ENCODE results near the gene SH3RF2. TPM values are rescaled to one million over a fixed set of nuclear protein-coding genes. Genes with fewer than 3 reads are reported as not detected.
"Not testable (repeated sequence)": the region's sequence is repeated elsewhere in the genome, so short reads cannot be mapped to it uniquely, and the experiment has no call there.

SH3RF2 gene
- total RNA-seq, 1 donor from 2014 or later, result 0.36 TPM

DNA sequence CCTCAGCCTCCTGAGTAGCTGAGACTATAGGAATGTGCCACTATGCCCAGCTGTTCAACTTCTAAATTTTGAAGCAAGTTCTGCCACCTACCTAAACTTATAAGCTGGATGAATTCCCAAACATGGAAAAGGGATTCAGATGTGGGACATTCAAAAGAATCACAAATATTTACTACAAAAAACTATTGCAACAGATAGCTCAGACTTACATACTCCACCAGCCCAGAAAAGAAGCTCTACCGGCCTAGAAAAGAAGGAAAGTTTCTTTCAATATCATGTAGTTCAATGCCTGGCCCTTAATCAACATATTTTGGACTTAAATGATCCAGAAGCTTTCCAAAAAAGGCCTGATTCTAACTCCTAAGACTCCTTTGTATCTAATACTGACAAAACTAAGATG, 23.8 kb downstream of the SH3RF2 start:
- Histone ChIP-seq H4K20me1 (ENCODE audit: low read depth) (no peaks in the 10 kb centered on the region), H3K27ac (no peak overlapping the region), H3K4me2 (no peak overlapping the region), H3K4me1 (no peaks in the 10 kb centered on the region), H3K79me2 (ENCODE audit: low read depth) (no peaks in the 10 kb centered on the region), H3K27me3 (no peaks in the 10 kb centered on the region), H3K36me3 (no peaks in the 10 kb centered on the region), H2AFZ (replicated peaks) (no peak overlapping the region), H3F3A (ENCODE audit: low read depth) (no peaks in the 10 kb centered on the region), H3K9me3 (ENCODE audit: low read depth) (no peaks in the 10 kb centered on the region), H3K4me3 (no peak overlapping the region), H3K9ac (no peak overlapping the region)
- Mint-ChIP-seq H3K27ac (no peak overlapping the region), H3K9me3 (no peaks in the 10 kb centered on the region), H3K4me3 (no peak overlapping the region), H3K36me3 (no peaks in the 10 kb centered on the region), H3K4me1 (no peaks in the 10 kb centered on the region), H3K27me3 (ENCODE audit: insufficient read depth, low read depth) (no peaks in the 10 kb centered on the region)
- TF ChIP-seq, protein P1, sequence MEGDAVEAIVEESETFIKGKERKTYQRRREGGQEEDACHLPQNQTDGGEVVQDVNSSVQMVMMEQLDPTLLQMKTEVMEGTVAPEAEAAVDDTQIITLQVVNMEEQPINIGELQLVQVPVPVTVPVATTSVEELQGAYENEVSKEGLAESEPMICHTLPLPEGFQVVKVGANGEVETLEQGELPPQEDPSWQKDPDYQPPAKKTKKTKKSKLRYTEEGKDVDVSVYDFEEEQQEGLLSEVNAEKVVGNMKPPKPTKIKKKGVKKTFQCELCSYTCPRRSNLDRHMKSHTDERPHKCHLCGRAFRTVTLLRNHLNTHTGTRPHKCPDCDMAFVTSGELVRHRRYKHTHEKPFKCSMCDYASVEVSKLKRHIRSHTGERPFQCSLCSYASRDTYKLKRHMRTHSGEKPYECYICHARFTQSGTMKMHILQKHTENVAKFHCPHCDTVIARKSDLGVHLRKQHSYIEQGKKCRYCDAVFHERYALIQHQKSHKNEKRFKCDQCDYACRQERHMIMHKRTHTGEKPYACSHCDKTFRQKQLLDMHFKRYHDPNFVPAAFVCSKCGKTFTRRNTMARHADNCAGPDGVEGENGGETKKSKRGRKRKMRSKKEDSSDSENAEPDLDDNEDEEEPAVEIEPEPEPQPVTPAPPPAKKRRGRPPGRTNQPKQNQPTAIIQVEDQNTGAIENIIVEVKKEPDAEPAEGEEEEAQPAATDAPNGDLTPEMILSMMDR (IDR thresholded peaks at IDR 0.05), result no peak
- no peak for TF ChIP-seq EZH2 (IDR thresholded peaks at IDR 0.05)
- TF ChIP-seq EZH2phosphoT487 (IDR thresholded peaks at IDR 0.05), result no peak
- no peak for DNase-seq (ENCODE audit: low spot score)

DNA sequence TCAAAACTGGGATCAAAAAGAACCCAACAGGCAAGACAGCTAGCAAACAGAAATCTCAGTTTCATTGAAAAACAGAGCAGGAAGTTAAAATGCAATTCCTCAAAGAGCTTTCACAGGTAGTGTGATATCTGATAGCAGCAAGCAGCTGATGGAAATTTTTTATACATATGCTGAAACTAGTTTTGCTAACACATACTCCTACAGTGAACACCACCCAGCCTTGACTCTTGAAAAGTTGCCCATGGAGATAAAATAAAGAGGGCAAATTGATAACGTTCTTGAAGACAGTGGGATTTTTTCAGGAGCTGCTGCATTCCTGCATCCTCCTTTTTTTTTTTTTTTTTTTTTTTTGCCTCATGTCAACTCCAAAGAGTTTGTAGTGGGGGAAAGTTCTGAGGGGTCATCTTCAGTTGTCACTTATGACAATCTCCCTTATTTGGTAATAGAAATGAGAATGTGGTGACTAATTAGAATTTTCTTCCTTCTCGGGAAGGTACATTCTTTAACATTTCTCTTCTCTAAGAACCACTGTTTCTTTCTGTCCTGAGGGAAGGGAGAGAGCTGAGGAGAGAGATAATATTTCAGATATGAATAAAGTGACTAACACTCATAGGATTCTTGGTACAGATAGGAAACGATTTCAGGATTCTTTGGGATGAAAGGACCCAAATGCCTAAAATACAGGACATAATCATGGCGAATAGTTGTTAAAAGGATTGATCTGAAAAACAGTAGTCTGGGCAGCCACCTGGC, 24.6 kb downstream of the SH3RF2 start:
- no peaks in the 10 kb centered on the region for H3K36me3 ChIP-seq
- DNase-seq (ENCODE audit: low spot score), result no peak
- H3K4me2 ChIP-seq, result no peak overlapping the region
- H3K9ac ChIP-seq, result no peak overlapping the region
- H3K4me1 Mint-ChIP-seq, result no peaks in the 10 kb centered on the region
- no peaks in the 10 kb centered on the region for H4K20me1 ChIP-seq (ENCODE audit: low read depth)
- H3K27ac ChIP-seq, result no peak overlapping the region
- H3K27ac Mint-ChIP-seq, result no peak overlapping the region
- no peak overlapping the region for H3K4me3 ChIP-seq
- H3K36me3 Mint-ChIP-seq, result no peaks in the 10 kb centered on the region
- H3F3A ChIP-seq (ENCODE audit: low read depth), result no peaks in the 10 kb centered on the region
- H3K4me1 ChIP-seq, result no peaks in the 10 kb centered on the region
- H3K4me3 Mint-ChIP-seq, result no peak overlapping the region
- H3K9me3 Mint-ChIP-seq, result no peaks in the 10 kb centered on the region
- TF ChIP-seq, protein P1 (IDR thresholded peaks at IDR 0.05), result no peak
- TF ChIP-seq EZH2 (IDR thresholded peaks at IDR 0.05), result no peak
- no peak for TF ChIP-seq EZH2phosphoT487 (IDR thresholded peaks at IDR 0.05)
- no peaks in the 10 kb centered on the region for H3K27me3 ChIP-seq
- no peaks in the 10 kb centered on the region for H3K27me3 Mint-ChIP-seq (ENCODE audit: insufficient read depth, low read depth)
- H3K79me2 ChIP-seq (ENCODE audit: low read depth), result no peaks in the 10 kb centered on the region
- no peak overlapping the region for H2AFZ ChIP-seq (replicated peaks)
- no peaks in the 10 kb centered on the region for H3K9me3 ChIP-seq (ENCODE audit: low read depth)

DNA sequence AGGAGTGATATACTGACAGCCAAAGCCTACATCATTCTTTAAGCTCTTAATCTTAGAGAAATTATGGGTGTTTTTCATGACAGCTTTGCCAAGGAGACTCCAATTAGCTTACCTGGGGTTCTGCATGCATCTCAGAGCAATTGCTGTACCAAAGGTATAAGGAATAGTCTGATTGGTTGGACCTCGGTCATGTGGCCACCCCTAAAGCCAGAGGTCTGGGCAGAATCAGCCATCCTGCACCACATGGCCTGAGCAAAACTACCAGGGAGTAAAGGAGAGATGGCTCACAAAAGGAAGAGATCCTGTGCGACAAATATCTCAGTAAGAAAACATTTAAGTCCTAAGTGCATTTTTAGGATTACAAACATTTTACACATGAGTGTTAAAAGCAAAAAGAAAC, 25.6 kb downstream of the SH3RF2 start:
- Mint-ChIP-seq H3K36me3 (no peaks in the 10 kb centered on the region), H3K4me1 (no peaks in the 10 kb centered on the region), H3K27ac (no peak overlapping the region), H3K9me3 (no peaks in the 10 kb centered on the region), H3K27me3 (ENCODE audit: insufficient read depth, low read depth) (no peaks in the 10 kb centered on the region), H3K4me3 (no peak overlapping the region)
- no peak overlapping the region for H3K4me2 ChIP-seq
- no peak overlapping the region for H3K9ac ChIP-seq
- H3K27me3 ChIP-seq, result no peaks in the 10 kb centered on the region
- TF ChIP-seq, protein P1 (IDR thresholded peaks at IDR 0.05), result no peak
- no peak for TF ChIP-seq EZH2 (IDR thresholded peaks at IDR 0.05)
- TF ChIP-seq EZH2phosphoT487 (IDR thresholded peaks at IDR 0.05), result no peak
- H3K79me2 ChIP-seq (ENCODE audit: low read depth), result no peaks in the 10 kb centered on the region
- H3K4me1 ChIP-seq, result no peaks in the 10 kb centered on the region
- no peak for DNase-seq (ENCODE audit: low spot score)
- no peak overlapping the region for H2AFZ ChIP-seq (replicated peaks)
- H3K4me3 ChIP-seq, result no peak overlapping the region
- H3F3A ChIP-seq (ENCODE audit: low read depth), result no peaks in the 10 kb centered on the region
- no peaks in the 10 kb centered on the region for H3K36me3 ChIP-seq
- no peaks in the 10 kb centered on the region for H3K9me3 ChIP-seq (ENCODE audit: low read depth)
- H3K27ac ChIP-seq, result no peak overlapping the region
- no peaks in the 10 kb centered on the region for H4K20me1 ChIP-seq (ENCODE audit: low read depth)

DNA sequence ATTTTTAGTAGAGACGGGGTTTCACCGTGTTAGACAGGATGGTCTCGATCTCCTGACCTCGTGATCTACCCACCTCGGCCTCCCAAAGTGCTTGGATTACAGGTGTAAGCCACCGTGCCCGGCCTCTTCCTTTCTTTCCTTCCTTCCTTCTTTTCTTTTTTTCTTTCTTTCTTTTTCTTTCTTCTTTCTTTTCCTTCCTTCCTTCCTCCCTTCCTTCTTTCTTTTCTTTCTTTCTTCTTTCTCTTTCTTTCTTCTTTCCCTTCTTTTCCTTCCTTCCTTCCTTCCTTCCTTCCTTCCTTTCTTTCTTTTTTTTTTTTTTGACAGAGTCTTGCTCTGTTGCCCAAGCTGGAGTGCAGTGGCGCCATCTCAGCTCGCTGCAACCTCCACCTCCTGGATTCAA, 27.6 kb downstream of the SH3RF2 start:
- not testable (repeated sequence) for H3K27me3 ChIP-seq; H3K36me3 Mint-ChIP-seq; H3F3A ChIP-seq (ENCODE audit: low read depth); H3K9me3 ChIP-seq (ENCODE audit: low read depth); H3K4me2 ChIP-seq; H3K9ac ChIP-seq; H3K4me1 ChIP-seq; H2AFZ ChIP-seq (replicated peaks); H3K27ac Mint-ChIP-seq; H3K36me3 ChIP-seq; H4K20me1 ChIP-seq (ENCODE audit: low read depth); H3K27me3 Mint-ChIP-seq (ENCODE audit: insufficient read depth, low read depth); H3K9me3 Mint-ChIP-seq; H3K4me3 ChIP-seq; H3K4me1 Mint-ChIP-seq; H3K27ac ChIP-seq; H3K79me2 ChIP-seq (ENCODE audit: low read depth); DNase-seq (ENCODE audit: low spot score); H3K4me3 Mint-ChIP-seq

All from neural progenitor cell (in vitro differentiated cells).